ENCODE data around the gene LDLRAD1. TPM values are rescaled to one million over a fixed set of nuclear protein-coding genes. Genes with fewer than 3 reads are reported as not detected.

The LDLRAD1 gene
- total and polyA plus RNA-seq, 2 of the 13 experiments (the other 11 are each of a cell fraction or from before 2014, with no cell fraction given) = 2.5 to 14.0 TPM

- peak; percentile 47; the same call in 1 of the 2 replicates for TF ChIP-seq AHDC1 (CRISPR knock-in tag; IDR thresholded peaks at IDR 0.05; ENCODE audit: borderline replicate concordance)
- TF ChIP-seq NR2F2 (IDR thresholded peaks at IDR 0.05; ENCODE audit: borderline replicate concordance, low read depth) = peak; percentile 82
- peak; percentile 21; the same call in 1 of the 2 replicates for TF ChIP-seq MTA1 (CRISPR knock-in tag; IDR thresholded peaks at IDR 0.05; ENCODE audit: borderline replicate concordance)
- TF ChIP-seq ISX (CRISPR knock-in tag; conservative IDR thresholded peaks at IDR 0.05) = no peak
- TF ChIP-seq ARID4A (CRISPR knock-in tag; IDR thresholded peaks at IDR 0.05; ENCODE audit: borderline replicate concordance) = peak; percentile 49; the same call in 1 of the 2 replicates
- 0 out of 2 replicates have a peak, but pooled peaks have one; percentile 38 for TF ChIP-seq ZNF124 (CRISPR knock-in tag; IDR thresholded peaks at IDR 0.05)
- TF ChIP-seq RAD21 (CRISPR knock-in tag; IDR thresholded peaks at IDR 0.05) = no peak; the same call in 1 of the 2 replicates
- TF ChIP-seq ZNF609 (CRISPR knock-in tag; IDR thresholded peaks at IDR 0.05; ENCODE audit: borderline replicate concordance) = peak; percentile 48; the same call in 1 of the 2 replicates
- TF ChIP-seq POGZ (CRISPR knock-in tag; IDR thresholded peaks at IDR 0.05) = peak; percentile 41; the same call in 1 of the 2 replicates
Measured at GRCh38 chr1:54016343-54017282, 1.4 kb downstream of the LDLRAD1 start (continued).

Measured in HepG2 (cell line).